Stomach (tissue), 9 donors: ENCODE data around the gene TBC1D5. TPM values are rescaled to one million over a fixed set of nuclear protein-coding genes. Genes with fewer than 3 reads are reported as not detected.

Source experiments
- DNase-seq, 2 donors: peaks; one replicate each; pipeline versions ENCODE4 v3.0.0 to v3.0.0-alpha.2; 2013 to 2019
- H3K27ac ChIP-seq, 5 donors: fragments of 200-600 bp in 4 of 5; sonication (generic) in 4 of 5; one replicate each; pipeline ENCODE4 v1.5.1; 2013 to 2019; ENCODE audit warnings: mild to moderate bottlenecking in 1 of 5, moderate library complexity in 1 of 5
- H3K27me3 ChIP-seq, 3 donors: fragments of 200-600 bp; sonication (generic); one replicate each; pipeline ENCODE4 v1.5.1; 2017 to 2019; ENCODE audit warnings: mixed run types in 1 of 3
- H3K36me3 ChIP-seq, 4 donors: fragments of 200-600 bp; sonication (generic); 1 replicate in 3 of 4; 2 replicates in 1 of 4; pipeline ENCODE4 v1.5.1; 2016 to 2019
- H3K4me1 ChIP-seq, 4 donors: fragments of 200-600 bp; sonication (generic); one replicate each; pipeline ENCODE4 v1.5.1; 2016 to 2019
- H3K4me3 ChIP-seq, 4 donors: fragments of 200-600 bp; sonication (generic) in 3 of 4; one replicate each; pipeline ENCODE4 v1.5.1; 2016 to 2019; ENCODE audit warnings: mild to moderate bottlenecking in 1 of 4
- H3K9me3 ChIP-seq, 4 donors: fragments of 200-600 bp; sonication (generic); one replicate each; pipeline ENCODE4 v1.5.1; 2016 to 2019
- CTCF ChIP-seq, 7 experiments: fragments of 450-650 bp in 4 of 7; fragments of 200-600 bp in 3 of 7; sonication (generic) in 3 of 7; IDR thresholded peaks; one replicate each; pipeline ENCODE4 v1.5.1; 2016 to 2019; ENCODE audit warnings: antibody characterized with exemption in 7 of 7, control low read depth in 2 of 7, mild to moderate bottlenecking in 1 of 7
- EP300 ChIP-seq: sonication (generic); formaldehyde crosslinking; IDR thresholded peaks from one replicate; pipeline ENCODE4 v1.6.1; 2017; ENCODE audit warnings: antibody characterized with exemption
- POLR2A ChIP-seq, 4 donors: fragments of 450-650 bp; IDR thresholded peaks; one replicate each; pipeline ENCODE4 v1.6.1; 2016; ENCODE audit warnings: antibody characterized with exemption in 4 of 4, control low read depth in 2 of 4, mild to moderate bottlenecking in 1 of 4, moderate library complexity in 1 of 4
- POLR2AphosphoS5 ChIP-seq, 3 donors: sonication (generic); formaldehyde crosslinking; IDR thresholded peaks; one replicate each; pipeline ENCODE4 v1.6.1; 2016; ENCODE audit warnings: antibody characterized with exemption in 3 of 3
- WGBS, 5 donors: extraction: QIAGEN DNeasy Blood & Tissue Kit in 3 of 5; methylation state at CpG; one replicate each; pipeline versions ENCODE4 v1.1.5 to v1.1.7; 2013 to 2018; 5-methylcytosine and 5-hydroxymethylcytosine counted together
- intact Hi-C: fragments of 100-400 bp; cut with DNase I; formaldehyde crosslinking; loops from one replicate; pipeline ENCODE4 v1.15.1; 2023; ENCODE audit warnings: low total_unique reads
- polyA plus RNA-seq, 3 donors: library from polyadenylated mRNA; stranded (reverse); fragments of 200-250 nt; gene quantifications; one replicate each; pipeline ENCODE4 v1.2.3, GENCODE V29; 2013
- total RNA-seq, 5 donors: library from RNA; depleted of rRNA; stranded (reverse); fragments of >200 nt; gene quantifications; one replicate each; pipeline versions ENCODE4 v1.1.0 to v1.2.3, GENCODE V29; 2014 to 2016
- donor health status: healthy with polysubstance abuse.
- donor health status: Bipolar disorder and iron deficiency.
- donor health status: healthy.

Gene TBC1D5
- total and polyA plus RNA-seq, 8 donors, result 4.7 to 75.1 (median 32.0) TPM

- Histone ChIP-seq H3K4me1 (peaks cover 0 to 10% (median 0%) of the 10 kb centered on the region in 4 donors), H3K9me3 (no peaks in the 10 kb centered on the region), H3K27ac (no peak overlapping the region), H3K36me3 (no peaks in the 10 kb centered on the region), H3K4me3 (no peak overlapping the region), H3K27me3 (no peaks in the 10 kb centered on the region)
- intact Hi-C loops, result no loop called here
- TF ChIP-seq EP300 (no peak), POLR2A (IDR thresholded peaks at IDR 0.05) (no peak), POLR2AphosphoS5 (IDR thresholded peaks at IDR 0.05) (no peak), CTCF (IDR thresholded peaks at IDR 0.05) (no peak)
- 92 to 98% (median 94%) methylated on average over 1 of the region's 1 CpG for WGBS, 5 donors
- DNase-seq, result no peak
Observed at GRCh38 chr3:17340261-17340660, 402.2 kb downstream of the TBC1D5 start.

GRCh38 chr3:17339132-17339575 lies 403.3 kb downstream of the TBC1D5 start:
- H3K36me3 ChIP-seq, result no peaks in the 10 kb centered on the region
- H3K27me3 ChIP-seq, result no peaks in the 10 kb centered on the region
- no peaks in the 10 kb centered on the region for H3K9me3 ChIP-seq
- 41 to 62% (median 48%) methylated on average over 6 of the region's 6 CpGs for WGBS, 5 donors
- peaks cover 0 to 10% (median 0%) of the 10 kb centered on the region in 4 donors for H3K4me1 ChIP-seq
- TF ChIP-seq POLR2AphosphoS5 (IDR thresholded peaks at IDR 0.05), result no peak
- TF ChIP-seq POLR2A (IDR thresholded peaks at IDR 0.05), result no peak
- TF ChIP-seq CTCF (IDR thresholded peaks at IDR 0.05), result no peak
- no peak for TF ChIP-seq EP300
- H3K4me3 ChIP-seq, result no peak overlapping the region
- intact Hi-C loops, result no loop called here
- no peak overlapping the region for H3K27ac ChIP-seq
- peak in 1 of 2 donors; percentile 26 for DNase-seq

GRCh38 chr3:17336291-17336690 lies 406.1 kb downstream of the TBC1D5 start:
- 33 to 50% (median 40%) methylated on average over 3 of the region's 3 CpGs for WGBS, 5 donors

GRCh38 chr3:17333893-17334292 lies 408.5 kb downstream of the TBC1D5 start:
- Histone ChIP-seq H3K36me3 (peaks cover 0 to under 1% (median 0%) of the 10 kb centered on the region in 4 donors), H3K9me3 (no peaks in the 10 kb centered on the region), H3K27me3 (no peaks in the 10 kb centered on the region), H3K4me3 (no peak overlapping the region), H3K4me1 (peaks cover 0 to 5% (median 0%) of the 10 kb centered on the region in 4 donors), H3K27ac (no peak overlapping the region)
- intact Hi-C loops, result no loop called here
- no peak for TF ChIP-seq POLR2A (IDR thresholded peaks at IDR 0.05)
- no peak for TF ChIP-seq EP300
- TF ChIP-seq POLR2AphosphoS5 (IDR thresholded peaks at IDR 0.05), result no peak
- TF ChIP-seq CTCF (IDR thresholded peaks at IDR 0.05), result no peak
- 82 to 90% (median 88%) methylated on average over 2 of the region's 2 CpGs for WGBS, 5 donors
- no peak for DNase-seq

More at GRCh38 chr3:17336291-17336690, 406.1 kb downstream of the TBC1D5 start:
- H3K4me3 ChIP-seq, result no peak overlapping the region
- DNase-seq, result peak in 1 of 2 donors; percentile 19
- intact Hi-C loops, result no loop called here
- TF ChIP-seq EP300, result no peak
- no peak for TF ChIP-seq POLR2A (IDR thresholded peaks at IDR 0.05)
- no peaks in the 10 kb centered on the region for H3K9me3 ChIP-seq
- H3K4me1 ChIP-seq, result peaks cover 0 to 10% (median 0%) of the 10 kb centered on the region in 4 donors
- H3K27ac ChIP-seq, result no peak overlapping the region
- H3K36me3 ChIP-seq, result no peaks in the 10 kb centered on the region
- H3K27me3 ChIP-seq, result no peaks in the 10 kb centered on the region

- peaks cover 0 to 5% (median 0%) of the 10 kb centered on the region in 4 donors for H3K36me3 ChIP-seq
- intact Hi-C loops, result no loop called here
- H3K4me1 ChIP-seq, result peaks cover 0 to 5% (median 0%) of the 10 kb centered on the region in 4 donors
- H3K4me3 ChIP-seq, result no peak overlapping the region
- no peaks in the 10 kb centered on the region for H3K27me3 ChIP-seq
- H3K27ac ChIP-seq, result no peak overlapping the region
- WGBS, 5 donors, result 63 to 87% (median 77%) methylated on average over 1 of the region's 1 CpG
- no peak for TF ChIP-seq POLR2A (IDR thresholded peaks at IDR 0.05)
- no peak for TF ChIP-seq CTCF (IDR thresholded peaks at IDR 0.05)
- TF ChIP-seq POLR2AphosphoS5 (IDR thresholded peaks at IDR 0.05), result no peak
- no peaks in the 10 kb centered on the region for H3K9me3 ChIP-seq
- no peak for DNase-seq
Observed at GRCh38 chr3:17333446-17333845, 409.0 kb downstream of the TBC1D5 start.
